ENCODE data around the gene CALHM2. TPM values are rescaled to one million over a fixed set of nuclear protein-coding genes. Genes with fewer than 3 reads are reported as not detected.
A peak's percentile ranks its signal among the peaks of the same experiment; 100 is the strongest.

Gene CALHM2
- 5.1 TPM for polyA plus RNA-seq (2012; ENCODE audit: low read depth, missing spikeins)

DNA sequence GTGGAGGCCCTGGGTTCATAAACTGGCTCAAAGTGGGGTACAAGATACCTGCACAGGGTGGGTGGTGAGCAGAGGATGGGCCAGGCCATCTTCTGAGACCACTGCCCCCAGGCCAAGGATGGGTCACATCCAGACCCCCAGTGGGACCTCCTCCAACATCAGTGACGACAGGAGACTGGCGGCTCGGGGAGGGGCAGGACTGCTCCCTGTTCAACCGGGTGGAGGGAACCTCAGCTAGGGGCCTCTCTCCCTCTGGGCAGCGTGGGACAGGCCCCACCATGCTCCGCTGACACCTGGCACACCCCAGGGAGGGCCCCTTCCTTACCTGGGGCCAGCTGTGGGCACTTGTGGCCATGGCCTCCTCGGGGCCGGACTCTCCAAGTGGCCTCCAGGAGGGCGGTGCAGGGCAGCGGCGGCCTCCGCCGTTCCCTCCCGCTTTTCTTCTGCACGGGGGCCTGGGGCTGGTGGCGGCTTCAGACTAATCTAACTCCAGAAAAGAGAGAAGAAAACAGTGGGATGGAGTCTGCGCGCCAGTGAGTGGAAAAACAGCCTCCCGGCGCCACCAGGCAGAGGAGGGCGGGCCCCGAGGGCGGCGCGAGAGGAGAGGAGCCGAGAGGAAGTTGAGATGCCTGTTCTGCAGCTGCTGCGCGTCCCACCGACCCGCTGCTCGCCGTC, at the start of gene CALHM2:
CALHM2 (minus strand) TSS at position 540 of the 675 bp plus-strand sequence. CDS start 2,429 bp downstream, outside the sequence.
- peak; percentile 90 for FAIRE-seq
- DNase-seq (ENCODE audit: insufficient read length, low spot score) = peak; percentile 89
- TF ChIP-seq PAX5 (IDR thresholded peaks at IDR 0.05; ENCODE audit: insufficient read depth, low read length, severe bottlenecking) (no peak), TAF1 (IDR thresholded peaks at IDR 0.05; ENCODE audit: low read depth, low read length) (no peak), SPI1 (IDR thresholded peaks at IDR 0.05; ENCODE audit: low read depth, low read length) (peak; percentile 43), POLR2AphosphoS5 (IDR thresholded peaks at IDR 0.05; ENCODE audit: low read depth, low read length) (0 out of 2 replicates have a peak, but pooled peaks have one; percentile 0), POU2F2 (IDR thresholded peaks at IDR 0.05; ENCODE audit: low read depth, low read length) (no peak)

- peak; percentile 40 for FAIRE-seq
- no peak for TF ChIP-seq PAX5 (IDR thresholded peaks at IDR 0.05; ENCODE audit: insufficient read depth, low read length, severe bottlenecking)
- TF ChIP-seq POLR2A (IDR thresholded peaks at IDR 0.05; ENCODE audit: low read depth, low read length) = no peak
- no peak for TF ChIP-seq POLR2AphosphoS5 (IDR thresholded peaks at IDR 0.05; ENCODE audit: low read depth, low read length)
- TF ChIP-seq POU2F2 (IDR thresholded peaks at IDR 0.05; ENCODE audit: low read depth, low read length) = no peak
- no peak for TF ChIP-seq TAF1 (IDR thresholded peaks at IDR 0.05; ENCODE audit: low read depth, low read length)
- no peak for TF ChIP-seq SPI1 (IDR thresholded peaks at IDR 0.05; ENCODE audit: low read depth, low read length)
- DNase-seq (ENCODE audit: insufficient read length, low spot score) = no peak
Measured at GRCh38 chr10:103501186-103501585, 49.0 kb upstream of the CALHM2 start.

DNA sequence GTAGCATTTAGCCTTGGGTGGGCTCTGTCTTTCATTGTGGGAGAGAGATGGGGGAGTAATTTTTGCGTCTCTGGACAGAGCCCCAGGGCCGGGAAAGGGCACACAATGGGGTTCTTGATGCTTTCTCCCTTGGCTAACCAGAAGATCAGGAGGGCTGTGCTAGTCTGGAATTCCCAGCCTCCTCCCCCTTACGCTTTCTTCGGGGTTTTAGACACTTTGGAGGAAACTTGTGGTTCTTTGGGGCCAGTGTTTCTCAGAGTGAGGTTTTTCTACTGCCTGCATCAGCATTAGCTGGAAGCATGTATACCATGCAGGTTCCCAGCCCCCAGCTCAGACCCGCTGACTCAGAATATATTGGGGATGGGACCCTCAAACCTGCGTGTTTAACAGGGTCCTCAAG, 48.3 kb upstream of the CALHM2 start:
- TF ChIP-seq SPI1 (IDR thresholded peaks at IDR 0.05; ENCODE audit: low read depth, low read length) = no peak
- TF ChIP-seq TAF1 (IDR thresholded peaks at IDR 0.05; ENCODE audit: low read depth, low read length) = no peak
- TF ChIP-seq POLR2AphosphoS5 (IDR thresholded peaks at IDR 0.05; ENCODE audit: low read depth, low read length) = no peak
- no peak for TF ChIP-seq POU2F2 (IDR thresholded peaks at IDR 0.05; ENCODE audit: low read depth, low read length)
- TF ChIP-seq POLR2A (IDR thresholded peaks at IDR 0.05; ENCODE audit: low read depth, low read length) = no peak
- TF ChIP-seq PAX5 (IDR thresholded peaks at IDR 0.05; ENCODE audit: insufficient read depth, low read length, severe bottlenecking) = no peak
- no peak for FAIRE-seq

GRCh38 chr10:103499881-103500280, 47.7 kb upstream of the CALHM2 start:
- no peak for DNase-seq (ENCODE audit: insufficient read length, low spot score)
- no peak for TF ChIP-seq TAF1 (IDR thresholded peaks at IDR 0.05; ENCODE audit: low read depth, low read length)
- TF ChIP-seq PAX5 (IDR thresholded peaks at IDR 0.05; ENCODE audit: insufficient read depth, low read length, severe bottlenecking) = no peak
- no peak for TF ChIP-seq POLR2A (IDR thresholded peaks at IDR 0.05; ENCODE audit: low read depth, low read length)
- TF ChIP-seq SPI1 (IDR thresholded peaks at IDR 0.05; ENCODE audit: low read depth, low read length) = no peak
- TF ChIP-seq POU2F2 (IDR thresholded peaks at IDR 0.05; ENCODE audit: low read depth, low read length) = no peak
- no peak for TF ChIP-seq POLR2AphosphoS5 (IDR thresholded peaks at IDR 0.05; ENCODE audit: low read depth, low read length)
- no peak for FAIRE-seq

More for the DNA sequence above, 48.3 kb upstream of the CALHM2 start:
- no peak for DNase-seq (ENCODE audit: insufficient read length, low spot score)

GRCh38 chr10:103498936-103499638, 46.9 kb upstream of the CALHM2 start:
- no peak for DNase-seq (ENCODE audit: insufficient read length, low spot score)
- no peak for TF ChIP-seq TAF1 (IDR thresholded peaks at IDR 0.05; ENCODE audit: low read depth, low read length)
- TF ChIP-seq PAX5 (IDR thresholded peaks at IDR 0.05; ENCODE audit: insufficient read depth, low read length, severe bottlenecking) = no peak
- no peak for TF ChIP-seq POU2F2 (IDR thresholded peaks at IDR 0.05; ENCODE audit: low read depth, low read length)
- FAIRE-seq = no peak

GRCh38 chr10:103497161-103497915, 45.2 kb upstream of the CALHM2 start:
- TF ChIP-seq PAX5 (IDR thresholded peaks at IDR 0.05; ENCODE audit: insufficient read depth, low read length, severe bottlenecking) (no peak), TAF1 (IDR thresholded peaks at IDR 0.05; ENCODE audit: low read depth, low read length) (no peak), POLR2AphosphoS5 (IDR thresholded peaks at IDR 0.05; ENCODE audit: low read depth, low read length) (no peak), POU2F2 (IDR thresholded peaks at IDR 0.05; ENCODE audit: low read depth, low read length) (no peak), POLR2A (IDR thresholded peaks at IDR 0.05; ENCODE audit: low read depth, low read length) (no peak), SPI1 (IDR thresholded peaks at IDR 0.05; ENCODE audit: low read depth, low read length) (no peak)
- DNase-seq (ENCODE audit: insufficient read length, low spot score) (no peak), FAIRE-seq (no peak)

DNA sequence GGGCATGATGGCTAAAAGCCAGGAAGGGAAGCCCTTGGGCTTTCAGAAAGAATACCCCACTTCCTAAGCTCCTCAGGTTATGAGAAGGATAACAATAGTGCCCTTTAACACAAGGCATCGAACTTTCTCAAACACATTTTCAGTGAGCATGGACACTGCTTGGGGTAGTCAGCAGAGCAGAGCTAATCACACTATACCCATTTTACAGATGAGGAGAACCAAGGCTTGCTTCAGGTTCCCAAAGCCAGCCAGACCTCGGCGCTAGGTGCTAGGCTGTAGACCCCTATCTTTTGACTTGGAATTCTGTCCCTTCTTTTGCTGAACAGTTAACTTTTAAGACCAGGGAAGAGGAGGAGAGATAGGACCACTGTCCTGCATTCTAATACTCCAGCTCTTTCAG, 43.2 kb upstream of the CALHM2 start:
- no peak for FAIRE-seq
- TF ChIP-seq PAX5 (IDR thresholded peaks at IDR 0.05; ENCODE audit: insufficient read depth, low read length, severe bottlenecking) = no peak
- TF ChIP-seq POLR2AphosphoS5 (IDR thresholded peaks at IDR 0.05; ENCODE audit: low read depth, low read length) = no peak
- no peak for TF ChIP-seq SPI1 (IDR thresholded peaks at IDR 0.05; ENCODE audit: low read depth, low read length)
- TF ChIP-seq POLR2A (IDR thresholded peaks at IDR 0.05; ENCODE audit: low read depth, low read length) = no peak
- no peak for TF ChIP-seq TAF1 (IDR thresholded peaks at IDR 0.05; ENCODE audit: low read depth, low read length)
- no peak for TF ChIP-seq POU2F2 (IDR thresholded peaks at IDR 0.05; ENCODE audit: low read depth, low read length)

GRCh38 chr10:103493916-103494877, 42.0 kb upstream of the CALHM2 start:
- DNase-seq (ENCODE audit: insufficient read length, low spot score) = peak; percentile 45
- peak; percentile 70 for FAIRE-seq
- no peak for TF ChIP-seq POLR2AphosphoS5 (IDR thresholded peaks at IDR 0.05; ENCODE audit: low read depth, low read length)
- TF ChIP-seq TAF1 (IDR thresholded peaks at IDR 0.05; ENCODE audit: low read depth, low read length) = no peak
- no peak for TF ChIP-seq PAX5 (IDR thresholded peaks at IDR 0.05; ENCODE audit: insufficient read depth, low read length, severe bottlenecking)
- no peak for TF ChIP-seq POLR2A (IDR thresholded peaks at IDR 0.05; ENCODE audit: low read depth, low read length)
- TF ChIP-seq SPI1 (IDR thresholded peaks at IDR 0.05; ENCODE audit: low read depth, low read length) = no peak

More for the DNA sequence above, 43.2 kb upstream of the CALHM2 start:
- DNase-seq (ENCODE audit: insufficient read length, low spot score) = no peak

Measured in GM12891 (cell line).